PC-9 (cell line): Measurements from ENCODE around the gene EEF1A1. TPM values are rescaled to one million over a fixed set of nuclear protein-coding genes. Genes with fewer than 3 reads are reported as not detected.

ENCODE experiments used
- BruUV-seq: library from RNA; stranded (reverse); fragments of 400-500 nt; replicated peaks from 2 replicates; lab custom pipeline; 2021; lab: Mats Ljungman, UMichigan
- CTCF ChIA-PET: fragments of 300-600 bp; sonication (Branson Sonifier 250); formaldehyde crosslinking; loops from one replicate; lab custom pipeline; 2022; ENCODE audit warnings: antibody characterized with exemption; lab: Charles Lee
- POLR2A ChIA-PET: fragments of 300-600 bp; sonication (Branson Sonifier 250); formaldehyde crosslinking; loops from one replicate; lab custom pipeline; 2022; ENCODE audit warnings: antibody characterized with exemption; ENCODE audit not compliant: unreplicated experiment; lab: Charles Lee
- DNase-seq, 2 experiments: peaks; one replicate each; pipeline versions ENCODE4 v3.0.0 to v3.0.0-alpha.2; 2015 to 2022; ENCODE audit warnings: mixed read lengths in 1 of 2
- H2AFZ ChIP-seq: fragments of 200-600 bp; sonication (generic); 2 replicates; pipeline ENCODE4 v1.8.1; 2017; ENCODE audit warnings: antibody characterized with exemption
- H3F3A ChIP-seq: fragments of 200-600 bp; sonication (generic); 2 replicates; pipeline ENCODE4 v1.8.1; 2017; ENCODE audit warnings: antibody characterized with exemption, mild to moderate bottlenecking, low read depth; ENCODE audit not compliant: insufficient read depth
- H3K27ac ChIP-seq: fragments of 200-600 bp; sonication (generic); 2 replicates; pipeline ENCODE4 v1.6.1; 2016; ENCODE audit warnings: mixed run types
- H3K27me3 ChIP-seq: fragments of 200-600 bp; sonication (generic); 2 replicates; pipeline ENCODE4 v1.6.1; 2016; ENCODE audit warnings: low read depth, mixed run types; ENCODE audit not compliant: insufficient read depth
- H3K36me3 ChIP-seq: fragments of 200-600 bp; sonication (generic); 2 replicates; pipeline ENCODE4 v1.6.1; 2016; ENCODE audit warnings: low read depth, mixed run types
- H3K4me1 ChIP-seq: fragments of 200-600 bp; sonication (generic); replicated peaks from 2 replicates; pipeline ENCODE4 v1.6.1; 2016; ENCODE audit warnings: mixed run types; ENCODE audit not compliant: insufficient read depth
- H3K4me2 ChIP-seq: fragments of 200-600 bp; sonication (generic); 2 replicates; pipeline ENCODE4 v1.6.1; 2017; ENCODE audit warnings: mixed run types
- H3K4me3 ChIP-seq: fragments of 200-600 bp; sonication (generic); 2 replicates; pipeline ENCODE4 v1.6.1; 2016; ENCODE audit warnings: mixed run types
- H3K79me2 ChIP-seq: fragments of 200-600 bp; sonication (generic); 2 replicates; pipeline ENCODE4 v1.6.1; 2017; ENCODE audit warnings: low read depth, mixed run types
- H3K9me2 ChIP-seq: fragments of 200-600 bp; sonication (generic); 2 replicates; pipeline ENCODE4 v1.8.1; 2017; ENCODE audit warnings: mild to moderate bottlenecking; ENCODE audit not compliant: insufficient read depth
- H3K9me3 ChIP-seq: fragments of 200-600 bp; sonication (generic); 2 replicates; pipeline ENCODE4 v1.8.1; 2016; ENCODE audit warnings: low read depth; ENCODE audit not compliant: insufficient read depth
- H4K20me1 ChIP-seq: fragments of 200-600 bp; sonication (generic); 2 replicates; pipeline ENCODE4 v1.8.1; 2017; ENCODE audit not compliant: insufficient read depth
- EZH2 ChIP-seq: fragments of 200-600 bp; sonication (generic); IDR thresholded peaks from 2 replicates; pipeline ENCODE4 v1.8.0; 2017; ENCODE audit warnings: antibody characterized with exemption, low read depth
- intact Hi-C: fragments of 100-400 bp; cut with micrococcal nuclease; formaldehyde crosslinking; loops from one replicate; pipeline ENCODE4 v1.10.0; 2022; ENCODE audit not compliant: unreplicated experiment
- total RNA-seq: library from RNA; stranded (reverse); gene quantifications from 2 replicates; pipeline ENCODE4 v1.2.3, GENCODE V29; 2021
- TF ChIP-seq, protein P1 (sequence below): fragments of 200-600 bp; sonication (generic); conservative IDR thresholded peaks from 2 replicates; pipeline ENCODE4 v1.6.1; 2017; ENCODE audit warnings: mixed run types, antibody characterized with exemption, mild to moderate bottlenecking, moderate library complexity

EEF1A1 gene
- total RNA-seq, 1 experiment from 2014 or later = 10,581 TPM

DNA sequence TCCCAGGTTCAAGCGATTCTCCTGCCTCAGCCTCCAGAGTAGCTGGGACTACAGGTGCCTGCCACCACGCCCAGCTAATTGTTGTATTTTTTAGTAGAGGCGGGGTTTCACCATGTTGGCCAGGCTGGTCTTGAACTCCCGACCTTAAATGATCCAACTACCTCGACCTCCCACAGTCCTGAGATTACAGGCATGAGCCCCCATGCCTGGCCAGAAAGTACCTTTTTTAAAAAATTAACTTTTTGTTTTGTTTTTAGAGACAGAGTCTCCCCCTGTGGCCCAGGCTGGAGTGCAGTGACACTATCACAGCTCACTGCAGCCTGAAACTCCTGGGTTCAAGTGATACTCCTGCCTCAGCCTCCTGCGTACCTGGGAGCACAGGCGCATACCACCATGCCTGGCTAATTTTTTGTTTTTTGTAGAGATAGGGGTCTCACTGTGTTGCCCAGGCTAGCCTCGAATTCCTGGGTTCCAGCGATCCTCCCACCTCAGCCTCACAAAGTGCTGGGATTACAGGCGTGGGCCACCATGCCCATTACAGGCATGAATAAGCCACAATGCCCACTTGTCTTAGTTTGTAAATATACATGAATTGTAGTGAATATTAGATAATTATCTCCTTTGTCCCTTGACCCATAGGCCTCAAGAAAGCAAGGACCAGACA is 17.4 kb upstream of the EEF1A1 start:
- no peak overlapping the region for H3K4me2 ChIP-seq
- no peaks in the 10 kb centered on the region for H3K9me3 ChIP-seq
- no peaks in the 10 kb centered on the region for H3K9me2 ChIP-seq
- no peak for DNase-seq
- H3F3A ChIP-seq = no peaks in the 10 kb centered on the region
- H2AFZ ChIP-seq = no peak overlapping the region
- no peaks in the 10 kb centered on the region for H3K79me2 ChIP-seq
- no peak overlapping the region for H3K27ac ChIP-seq
- H4K20me1 ChIP-seq = no peaks in the 10 kb centered on the region
- POLR2A ChIA-PET = interaction anchor here (0.9 kb wide), 1 partner anchor 68 kb away, joined by 4 read pairs; no protein-coding TSS in a partner anchor
- BruUV-seq = no TSS peak
- H3K4me1 ChIP-seq = no peaks in the 10 kb centered on the region
- TF ChIP-seq, protein P1, sequence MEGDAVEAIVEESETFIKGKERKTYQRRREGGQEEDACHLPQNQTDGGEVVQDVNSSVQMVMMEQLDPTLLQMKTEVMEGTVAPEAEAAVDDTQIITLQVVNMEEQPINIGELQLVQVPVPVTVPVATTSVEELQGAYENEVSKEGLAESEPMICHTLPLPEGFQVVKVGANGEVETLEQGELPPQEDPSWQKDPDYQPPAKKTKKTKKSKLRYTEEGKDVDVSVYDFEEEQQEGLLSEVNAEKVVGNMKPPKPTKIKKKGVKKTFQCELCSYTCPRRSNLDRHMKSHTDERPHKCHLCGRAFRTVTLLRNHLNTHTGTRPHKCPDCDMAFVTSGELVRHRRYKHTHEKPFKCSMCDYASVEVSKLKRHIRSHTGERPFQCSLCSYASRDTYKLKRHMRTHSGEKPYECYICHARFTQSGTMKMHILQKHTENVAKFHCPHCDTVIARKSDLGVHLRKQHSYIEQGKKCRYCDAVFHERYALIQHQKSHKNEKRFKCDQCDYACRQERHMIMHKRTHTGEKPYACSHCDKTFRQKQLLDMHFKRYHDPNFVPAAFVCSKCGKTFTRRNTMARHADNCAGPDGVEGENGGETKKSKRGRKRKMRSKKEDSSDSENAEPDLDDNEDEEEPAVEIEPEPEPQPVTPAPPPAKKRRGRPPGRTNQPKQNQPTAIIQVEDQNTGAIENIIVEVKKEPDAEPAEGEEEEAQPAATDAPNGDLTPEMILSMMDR = no peak
- TF ChIP-seq EZH2 = no peak
- CTCF ChIA-PET = no interaction called here
- H3K27me3 ChIP-seq = no peaks in the 10 kb centered on the region
- intact Hi-C loops = no loop called here
- no peak overlapping the region for H3K4me3 ChIP-seq
- H3K36me3 ChIP-seq = no peaks in the 10 kb centered on the region

DNA sequence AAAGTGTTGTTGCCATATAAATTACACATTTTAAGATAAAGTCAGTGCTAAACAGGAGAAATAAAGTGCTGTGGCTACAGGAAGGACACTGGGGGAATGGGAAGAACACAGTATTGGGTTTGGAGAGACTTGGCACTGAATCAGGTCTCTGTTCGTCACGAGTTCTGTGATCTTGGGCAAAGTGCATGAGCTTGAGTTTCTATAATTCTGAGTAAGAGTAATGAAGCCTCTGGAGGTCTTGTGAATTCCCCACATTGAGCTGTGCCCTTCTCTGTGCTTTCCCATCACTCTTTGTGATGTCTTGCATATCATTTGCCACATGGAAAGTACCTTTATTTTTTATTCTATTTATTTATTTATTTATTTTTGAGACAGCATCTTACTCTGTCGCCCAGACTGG is 16.8 kb upstream of the EEF1A1 start:
- intact Hi-C loops = no loop called here
- no peaks in the 10 kb centered on the region for H3K4me1 ChIP-seq
- no peaks in the 10 kb centered on the region for H4K20me1 ChIP-seq
- H2AFZ ChIP-seq = no peak overlapping the region
- H3K4me3 ChIP-seq = no peak overlapping the region
- H3K9me3 ChIP-seq = no peaks in the 10 kb centered on the region
- no peaks in the 10 kb centered on the region for H3K36me3 ChIP-seq
- H3F3A ChIP-seq = no peaks in the 10 kb centered on the region
- ChIA-PET CTCF (interaction anchor here (0.5 kb wide), 1 partner anchor 43 kb away, joined by 7 read pairs; no protein-coding TSS in a partner anchor), POLR2A (interaction anchor here (0.9 kb wide), 1 partner anchor 68 kb away, joined by 4 read pairs; no protein-coding TSS in a partner anchor)
- H3K27ac ChIP-seq = no peak overlapping the region
- no peak for DNase-seq
- no peaks in the 10 kb centered on the region for H3K27me3 ChIP-seq
- TF ChIP-seq EZH2 = no peak
- TF ChIP-seq, protein P1 = no peak
- no peak overlapping the region for H3K4me2 ChIP-seq
- H3K79me2 ChIP-seq = no peaks in the 10 kb centered on the region
- no TSS peak for BruUV-seq
- no peaks in the 10 kb centered on the region for H3K9me2 ChIP-seq

DNA sequence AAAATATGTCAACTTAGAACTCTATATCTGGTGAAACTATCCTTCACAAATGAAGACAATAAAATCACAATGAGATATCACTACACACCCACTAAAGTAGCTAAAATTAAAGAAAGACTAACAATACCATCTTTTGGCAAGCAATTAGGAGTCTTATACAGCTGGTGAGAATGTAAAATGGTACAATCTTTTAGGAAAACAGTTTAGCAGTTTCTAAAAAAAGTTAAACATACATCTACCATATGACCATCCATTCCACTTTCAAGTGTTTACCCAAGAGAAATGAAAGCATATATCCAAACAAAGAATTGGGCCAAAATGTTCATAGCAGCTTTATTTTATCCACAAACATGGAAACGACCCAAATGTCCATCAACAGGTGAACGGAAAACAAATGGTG is 13.8 kb upstream of the EEF1A1 start:
- H3K4me2 ChIP-seq = no peak overlapping the region
- TF ChIP-seq, protein P1 = no peak
- no peak for TF ChIP-seq EZH2
- no peaks in the 10 kb centered on the region for H3K9me2 ChIP-seq
- CTCF ChIA-PET = no interaction called here
- H3K36me3 ChIP-seq = no peaks in the 10 kb centered on the region
- no peaks in the 10 kb centered on the region for H4K20me1 ChIP-seq
- DNase-seq = no peak
- no peaks in the 10 kb centered on the region for H3K79me2 ChIP-seq
- no peak overlapping the region for H3K4me3 ChIP-seq
- H3K4me1 ChIP-seq = no peaks in the 10 kb centered on the region
- H3K27ac ChIP-seq = no peak overlapping the region
- POLR2A ChIA-PET = no interaction called here
- no TSS peak for BruUV-seq
- no peaks in the 10 kb centered on the region for H3F3A ChIP-seq
- H2AFZ ChIP-seq = no peak overlapping the region
- no peaks in the 10 kb centered on the region for H3K9me3 ChIP-seq
- H3K27me3 ChIP-seq = no peaks in the 10 kb centered on the region
- intact Hi-C loops = no loop called here
